ENCODE data around the gene MCEMP1.

DNA sequence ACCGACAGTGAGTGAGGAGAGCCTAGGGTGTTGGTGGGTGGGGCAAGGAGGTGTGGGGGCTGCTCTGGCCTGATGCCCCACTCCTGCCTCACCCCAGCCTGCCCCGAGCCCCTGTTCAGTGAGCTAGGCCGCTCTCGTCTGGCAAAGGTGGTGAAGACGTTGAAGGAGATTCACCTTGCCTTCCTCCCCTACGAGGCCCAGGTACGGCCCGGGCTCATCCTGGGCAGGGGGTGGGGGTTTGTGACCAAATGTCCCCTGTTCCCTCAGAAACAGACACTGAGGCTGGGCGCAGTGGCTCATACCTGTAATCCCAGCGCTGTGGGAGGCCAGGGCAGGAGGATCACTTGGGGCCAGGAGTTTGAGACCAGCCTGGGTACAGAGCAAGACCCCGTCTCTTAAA, 36.1 kb upstream of the MCEMP1 start:
- TF ChIP-seq, protein P1, sequence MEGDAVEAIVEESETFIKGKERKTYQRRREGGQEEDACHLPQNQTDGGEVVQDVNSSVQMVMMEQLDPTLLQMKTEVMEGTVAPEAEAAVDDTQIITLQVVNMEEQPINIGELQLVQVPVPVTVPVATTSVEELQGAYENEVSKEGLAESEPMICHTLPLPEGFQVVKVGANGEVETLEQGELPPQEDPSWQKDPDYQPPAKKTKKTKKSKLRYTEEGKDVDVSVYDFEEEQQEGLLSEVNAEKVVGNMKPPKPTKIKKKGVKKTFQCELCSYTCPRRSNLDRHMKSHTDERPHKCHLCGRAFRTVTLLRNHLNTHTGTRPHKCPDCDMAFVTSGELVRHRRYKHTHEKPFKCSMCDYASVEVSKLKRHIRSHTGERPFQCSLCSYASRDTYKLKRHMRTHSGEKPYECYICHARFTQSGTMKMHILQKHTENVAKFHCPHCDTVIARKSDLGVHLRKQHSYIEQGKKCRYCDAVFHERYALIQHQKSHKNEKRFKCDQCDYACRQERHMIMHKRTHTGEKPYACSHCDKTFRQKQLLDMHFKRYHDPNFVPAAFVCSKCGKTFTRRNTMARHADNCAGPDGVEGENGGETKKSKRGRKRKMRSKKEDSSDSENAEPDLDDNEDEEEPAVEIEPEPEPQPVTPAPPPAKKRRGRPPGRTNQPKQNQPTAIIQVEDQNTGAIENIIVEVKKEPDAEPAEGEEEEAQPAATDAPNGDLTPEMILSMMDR (IDR thresholded peaks at IDR 0.05), result no peak
- TF ChIP-seq POLR2A (IDR thresholded peaks at IDR 0.05), result no peak

All from adrenal gland (tissue), 5 donors.